Fibroblast of gingiva (primary cell): ENCODE results near the gene TRAPPC10.
"Not testable (repeated sequence)": the region's sequence is repeated elsewhere in the genome, so short reads cannot be mapped to it uniquely, and the experiment has no call there.

Source experiments
- DNase-seq: peaks from one replicate; pipeline ENCODE4 v3.0.0-alpha.2; 2011; ENCODE audit warnings: low read depth

Gene TRAPPC10

GRCh38 chr21:44145616-44146015, 133.5 kb downstream of the TRAPPC10 start:
- DNase-seq, result not testable (repeated sequence)

- not testable (repeated sequence) for DNase-seq
Measured at GRCh38 chr21:44147108-44147507, 135.0 kb downstream of the TRAPPC10 start.

GRCh38 chr21:44150255-44150654, 138.1 kb downstream of the TRAPPC10 start:
- DNase-seq, result not testable (repeated sequence)

DNA sequence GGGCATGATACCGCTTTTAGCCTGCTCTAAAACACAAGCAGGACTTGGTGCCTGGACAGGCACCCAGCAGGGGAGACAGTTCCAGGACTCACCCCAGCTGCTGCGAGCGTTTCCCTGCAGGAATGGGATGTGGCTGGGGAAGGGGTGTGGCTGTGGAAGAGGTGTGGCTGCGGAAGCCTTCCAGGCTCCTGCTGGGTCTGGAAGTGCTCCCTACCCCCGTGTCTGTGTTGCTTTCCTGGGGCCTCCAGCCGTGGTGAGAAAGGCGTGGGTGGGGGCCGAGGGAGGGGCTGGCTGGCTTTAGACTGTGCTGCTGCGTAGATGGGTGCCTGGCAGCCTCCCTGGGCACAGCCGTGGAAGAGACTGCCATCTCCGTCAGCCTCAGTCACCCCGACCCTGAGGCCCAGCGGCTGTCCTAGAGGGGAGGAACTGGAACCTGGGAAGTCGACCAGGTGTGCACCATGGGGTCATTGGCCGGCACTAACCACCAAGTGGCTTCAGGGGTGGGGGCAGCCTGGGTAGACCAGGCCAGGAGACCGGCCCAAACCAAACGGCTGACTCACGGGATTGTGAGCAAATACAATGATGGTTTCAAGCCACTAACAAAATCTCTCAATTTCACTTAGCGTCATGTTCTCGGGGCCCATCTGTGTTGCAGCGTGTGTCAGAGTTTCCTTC, 141.2 kb downstream of the TRAPPC10 start:
- not testable (repeated sequence) for DNase-seq

GRCh38 chr21:44153889-44154228, 141.8 kb downstream of the TRAPPC10 start:
- DNase-seq, result not testable (repeated sequence)

DNA sequence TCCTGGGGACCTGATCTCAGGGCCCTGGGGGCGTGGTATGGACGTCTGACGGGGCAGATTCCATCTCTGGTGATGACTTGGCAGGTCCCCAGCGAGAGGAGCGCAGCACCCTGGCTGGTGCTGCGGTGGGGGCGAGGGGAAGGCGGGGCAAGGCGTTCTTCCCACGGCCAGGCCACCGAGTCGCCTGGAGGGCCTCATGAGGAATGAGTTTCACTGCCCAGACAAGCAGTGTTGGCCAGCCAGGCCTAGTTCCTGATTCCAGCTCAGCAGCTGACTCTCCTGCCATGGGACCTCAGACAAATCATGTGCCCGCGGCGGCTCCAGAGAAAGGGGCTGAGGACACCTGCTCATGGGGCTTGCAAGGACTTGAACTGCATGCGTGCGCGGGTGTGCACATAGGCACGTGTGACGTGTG, 142.7 kb downstream of the TRAPPC10 start:
- not testable (repeated sequence) for DNase-seq

DNA sequence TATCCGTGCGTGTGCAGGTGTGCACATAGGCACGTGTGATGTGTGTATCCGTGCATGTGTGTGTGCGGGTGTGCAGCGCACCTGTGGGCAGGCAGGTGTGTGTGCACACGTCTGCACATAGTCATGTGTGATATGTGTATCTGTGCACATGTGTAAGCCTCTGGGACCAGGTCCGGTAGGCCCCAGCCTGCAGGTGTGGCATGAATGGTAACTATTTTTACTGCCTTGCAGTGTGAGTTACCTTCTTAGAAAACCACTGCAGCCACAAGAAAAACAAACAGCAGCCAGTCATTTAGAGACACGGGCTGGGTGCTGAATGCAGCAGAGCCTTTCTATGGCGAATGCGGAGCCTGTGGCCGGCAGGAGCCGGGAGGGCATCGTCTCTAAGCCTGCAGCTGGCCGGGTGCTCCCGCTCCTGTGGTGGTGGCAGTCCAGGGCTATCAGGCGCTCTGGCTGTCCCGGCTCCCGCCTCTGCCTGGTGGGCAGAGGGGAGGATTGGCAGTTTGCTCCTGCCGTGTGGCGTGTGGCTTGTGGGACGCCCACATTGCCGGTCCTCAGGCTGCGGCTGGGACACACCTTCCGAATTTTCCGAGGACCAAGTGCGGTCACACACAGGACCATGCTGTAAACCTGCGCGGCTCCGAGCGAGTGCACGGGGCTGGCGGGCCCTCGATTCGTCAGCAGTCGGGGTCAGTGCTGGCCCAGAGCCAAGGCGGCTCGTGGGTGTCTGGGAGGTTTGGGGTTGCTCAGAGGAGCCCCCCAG, 143.3 kb downstream of the TRAPPC10 start:
- DNase-seq, result not testable (repeated sequence)

GRCh38 chr21:44155994-44156380, 143.9 kb downstream of the TRAPPC10 start:
- DNase-seq, result not testable (repeated sequence)
